UCSD-AML1 (cell line): ENCODE data around the gene ZPBP2.
A peak's percentile ranks its signal among the peaks of the same experiment; 100 is the strongest.

Experiments
- DNase-seq: peaks from one replicate; lab custom pipeline; 2025; ENCODE audit not compliant: unreplicated experiment; lab: John Stamatoyannopoulos, UW

Gene ZPBP2

GRCh38 chr17:39904990-39905288 is 36.9 kb downstream of the ZPBP2 start:
- DNase-seq, result no peak

GRCh38 chr17:39908789-39909352 is 40.9 kb downstream of the ZPBP2 start:
- DNase-seq, result no peak

GRCh38 chr17:39913989-39914388 is 46.0 kb downstream of the ZPBP2 start:
- DNase-seq, result no peak

GRCh38 chr17:39915559-39915958 is 47.6 kb downstream of the ZPBP2 start:
- no peak for DNase-seq

- DNase-seq, result no peak
These were observed 48.9 kb downstream of the ZPBP2 start for GRCh38 chr17:39916918-39917317.

- no peak for DNase-seq
These were observed 51.2 kb downstream of the ZPBP2 start for GRCh38 chr17:39919087-39919683.

- DNase-seq, result no peak
These were observed 52.5 kb downstream of the ZPBP2 start for GRCh38 chr17:39920218-39921210.

GRCh38 chr17:39921323-39921722 is 53.3 kb downstream of the ZPBP2 start:
- DNase-seq, result peak; percentile 35

- DNase-seq, result no peak
These were observed 54.0 kb downstream of the ZPBP2 start for GRCh38 chr17:39922006-39922405.

GRCh38 chr17:39923230-39923629 is 55.2 kb downstream of the ZPBP2 start:
- no peak for DNase-seq

GRCh38 chr17:39923836-39924690 is 56.1 kb downstream of the ZPBP2 start:
- DNase-seq, result no peak

GRCh38 chr17:39924691-39925055 is 56.7 kb downstream of the ZPBP2 start:
- DNase-seq, result no peak

GRCh38 chr17:39925282-39926134 is 57.5 kb downstream of the ZPBP2 start:
- no peak for DNase-seq

- no peak for DNase-seq
These were observed 58.2 kb downstream of the ZPBP2 start for GRCh38 chr17:39926135-39926587.

- peak; percentile 52 for DNase-seq
These were observed 58.6 kb downstream of the ZPBP2 start for GRCh38 chr17:39926588-39927100.
